Fibroblast of mammary gland (primary cell): ENCODE measurements around the gene MSI2.

Experiments used
- DNase-seq: peaks from one replicate; pipeline ENCODE4 v3.0.0-alpha.2; 2010; ENCODE audit warnings: low read depth
- H3K4me3 ChIP-seq: 2 replicates; pipeline ENCODE4 v1.5.1; 2011; ENCODE audit warnings: low read depth, mild to moderate bottlenecking, low read length, moderate library complexity; ENCODE audit not compliant: control insufficient read depth
- TF ChIP-seq, protein P1 (sequence below): conservative IDR thresholded peaks from 2 replicates; pipeline ENCODE4 v1.5.1; 2011; ENCODE audit warnings: low read depth, low read length, inconsistent platforms; ENCODE audit not compliant: control insufficient read depth, insufficient read depth

MSI2 gene

GRCh38 chr17:57368637-57369336, 112.5 kb downstream of the MSI2 start:
- DNase-seq = no peak
- TF ChIP-seq, protein P1, sequence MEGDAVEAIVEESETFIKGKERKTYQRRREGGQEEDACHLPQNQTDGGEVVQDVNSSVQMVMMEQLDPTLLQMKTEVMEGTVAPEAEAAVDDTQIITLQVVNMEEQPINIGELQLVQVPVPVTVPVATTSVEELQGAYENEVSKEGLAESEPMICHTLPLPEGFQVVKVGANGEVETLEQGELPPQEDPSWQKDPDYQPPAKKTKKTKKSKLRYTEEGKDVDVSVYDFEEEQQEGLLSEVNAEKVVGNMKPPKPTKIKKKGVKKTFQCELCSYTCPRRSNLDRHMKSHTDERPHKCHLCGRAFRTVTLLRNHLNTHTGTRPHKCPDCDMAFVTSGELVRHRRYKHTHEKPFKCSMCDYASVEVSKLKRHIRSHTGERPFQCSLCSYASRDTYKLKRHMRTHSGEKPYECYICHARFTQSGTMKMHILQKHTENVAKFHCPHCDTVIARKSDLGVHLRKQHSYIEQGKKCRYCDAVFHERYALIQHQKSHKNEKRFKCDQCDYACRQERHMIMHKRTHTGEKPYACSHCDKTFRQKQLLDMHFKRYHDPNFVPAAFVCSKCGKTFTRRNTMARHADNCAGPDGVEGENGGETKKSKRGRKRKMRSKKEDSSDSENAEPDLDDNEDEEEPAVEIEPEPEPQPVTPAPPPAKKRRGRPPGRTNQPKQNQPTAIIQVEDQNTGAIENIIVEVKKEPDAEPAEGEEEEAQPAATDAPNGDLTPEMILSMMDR = no peak
- H3K4me3 ChIP-seq = no peak overlapping the region

DNA sequence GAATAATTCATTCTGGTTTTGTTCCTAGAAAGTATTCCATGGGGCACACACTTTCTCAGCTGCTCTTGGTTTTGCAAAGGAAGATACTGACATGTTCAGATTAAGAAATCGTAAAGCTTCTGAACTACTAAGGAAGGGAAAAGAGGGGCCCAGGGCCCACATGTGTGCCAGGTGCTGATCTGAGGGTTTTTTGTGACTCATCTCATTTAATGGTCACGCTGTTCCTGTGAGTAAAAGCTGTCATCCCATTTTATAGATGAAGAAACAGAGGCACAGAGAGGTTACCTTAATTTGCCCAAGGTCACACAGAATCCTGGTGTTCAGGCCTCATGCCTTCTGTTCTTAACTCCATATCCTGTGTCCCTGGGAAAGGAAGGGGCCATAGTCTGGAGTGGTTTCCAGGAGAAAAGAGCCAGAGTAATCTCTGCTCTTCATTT, 113.2 kb downstream of the MSI2 start:
- no peak overlapping the region for H3K4me3 ChIP-seq
- TF ChIP-seq, protein P1 = no peak
- DNase-seq = peak; percentile 46

DNA sequence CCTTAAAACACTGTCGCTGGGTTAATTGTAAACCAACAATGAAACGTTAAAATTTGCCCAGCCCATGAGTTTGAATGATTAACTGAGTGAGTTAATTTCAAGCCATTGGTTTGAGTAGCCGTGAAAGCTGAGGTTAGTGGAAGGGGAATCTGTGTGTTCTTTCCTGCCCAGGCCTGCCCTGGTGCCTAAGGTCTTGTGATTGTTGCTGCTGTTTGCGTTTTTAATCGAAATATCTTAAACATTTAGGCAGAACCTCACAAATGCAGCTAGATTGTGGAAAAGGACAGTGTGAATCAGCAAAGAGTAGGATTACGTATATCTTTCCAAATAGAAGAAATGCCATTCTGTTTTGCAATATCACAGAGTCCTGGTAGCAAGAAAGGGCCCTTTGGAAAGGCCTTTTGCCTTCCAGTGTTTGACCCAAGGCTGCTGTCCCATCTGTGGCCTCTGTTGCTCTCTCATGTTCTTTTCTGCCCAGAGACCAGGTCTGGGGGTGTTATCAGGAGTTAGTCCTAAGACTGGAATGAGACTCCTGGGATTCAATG, 113.8 kb downstream of the MSI2 start:
- DNase-seq = peak; percentile 61
- H3K4me3 ChIP-seq = no peak overlapping the region
- TF ChIP-seq, protein P1 = no peak

DNA sequence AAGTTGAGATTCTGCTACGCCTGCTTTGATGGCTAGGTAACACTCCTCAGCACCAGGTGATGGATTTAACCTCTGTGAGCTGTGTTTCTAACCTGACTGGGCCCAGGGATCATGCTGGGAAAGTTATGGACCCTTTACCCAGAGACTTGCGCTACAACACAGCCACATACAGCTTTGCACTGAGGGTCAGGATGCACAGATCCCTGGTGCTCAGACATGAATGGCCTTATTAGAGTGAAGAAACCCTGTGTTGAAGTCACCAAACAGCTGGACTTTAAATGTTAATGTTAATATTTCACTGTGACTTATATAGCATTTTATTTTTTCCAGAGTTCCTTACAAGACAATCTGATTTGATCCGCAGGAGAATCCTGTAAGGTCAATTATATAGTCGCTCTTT, 114.3 kb downstream of the MSI2 start:
- DNase-seq = no peak
- no peak overlapping the region for H3K4me3 ChIP-seq
- TF ChIP-seq, protein P1 = no peak

DNA sequence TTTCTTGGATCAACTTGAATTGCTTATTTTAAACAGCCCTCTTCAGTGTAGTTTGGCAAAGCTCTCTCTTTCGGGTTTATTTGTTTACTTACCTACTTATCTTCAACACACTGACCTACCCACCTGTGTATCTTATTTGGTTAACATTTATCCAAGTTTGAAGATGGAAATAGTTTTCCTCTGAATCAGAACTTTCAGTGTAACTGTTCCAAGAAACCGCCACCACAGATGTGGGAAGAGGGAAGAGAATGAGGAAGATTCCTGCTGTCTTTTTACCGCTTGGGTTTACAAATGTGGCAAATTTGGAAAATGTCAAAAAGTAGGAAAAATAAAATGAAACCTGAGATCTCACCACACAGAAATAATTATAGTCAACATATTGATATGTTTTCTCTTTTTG, 115.8 kb downstream of the MSI2 start:
- no peak overlapping the region for H3K4me3 ChIP-seq
- TF ChIP-seq, protein P1 = no peak
- DNase-seq = peak; percentile 35

DNA sequence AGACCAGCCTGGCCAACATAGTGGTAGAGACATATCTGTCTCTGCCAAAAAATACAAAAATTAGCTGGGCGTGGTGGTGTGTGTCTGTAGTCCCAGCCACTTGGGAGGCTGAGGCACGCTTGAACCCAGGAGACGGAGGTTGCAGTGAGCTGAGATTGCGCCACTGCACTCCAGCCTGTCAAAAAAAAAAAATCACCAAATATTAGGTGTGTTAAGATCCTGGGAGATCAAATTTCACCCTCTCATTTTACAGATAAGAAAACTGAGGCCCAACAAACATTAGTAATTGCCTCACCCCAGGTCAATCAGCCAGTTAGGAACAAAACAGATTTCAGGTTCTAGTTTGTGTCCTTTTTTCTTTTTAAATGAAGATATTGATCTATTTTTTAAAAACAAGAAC, 116.7 kb downstream of the MSI2 start:
- TF ChIP-seq, protein P1 = no peak
- DNase-seq = no peak
- no peak overlapping the region for H3K4me3 ChIP-seq
